Naive thymus-derived CD4-positive, alpha-beta T cell (primary cell): ENCODE measurements around the gene CAPZA2. TPM values are rescaled to one million over a fixed set of nuclear protein-coding genes. Genes with fewer than 3 reads are reported as not detected.
"Not testable (repeated sequence)": the region's sequence is repeated elsewhere in the genome, so short reads cannot be mapped to it uniquely, and the experiment has no call there.

Experiments
- ATAC-seq: fragments of 150-1000 bp; cut with Tn5 transposase; 2 replicates; pipeline ENCODE4 v1.10.0; 2021; ENCODE audit warnings: mild to moderate bottlenecking, moderate library complexity
- CTCF ChIA-PET: fragments of 350-600 bp; sonication (Branson Sonifier 250); formaldehyde crosslinking; loops from one replicate; lab custom pipeline; 2021; ENCODE audit warnings: antibody characterized with exemption; lab: Charles Lee
- POLR2A ChIA-PET: fragments of 350-600 bp; sonication (Branson Sonifier 250); formaldehyde crosslinking; loops from one replicate; lab custom pipeline; 2021; ENCODE audit warnings: antibody characterized with exemption, inconsistent platforms; lab: Charles Lee
- DNase-seq, 9 donors: peaks; one replicate each; pipeline versions ENCODE4 v3.0.0 to v3.0.0-alpha.2; 2020 to 2022; ENCODE audit warnings: mixed read lengths in 1 of 9
- H3K27ac ChIP-seq: one replicate; pipeline ENCODE4 v1.7.0; 2013; ENCODE audit warnings: mild to moderate bottlenecking, low read depth, low read length, moderate library complexity
- H3K27me3 ChIP-seq, 2 donors: one replicate each; pipeline ENCODE4 v1.7.0; 2013; ENCODE audit warnings: low read length in 2 of 2, mild to moderate bottlenecking in 2 of 2, moderate library complexity in 2 of 2; ENCODE audit not compliant: control insufficient read depth in 2 of 2, insufficient read depth in 2 of 2
- H3K36me3 ChIP-seq, 3 experiments: 1 replicate in 2 of 3; 2 replicates in 1 of 3; pipeline ENCODE4 v1.7.0; 2013; ENCODE audit warnings: low read length in 3 of 3, mild to moderate bottlenecking in 3 of 3, moderate library complexity in 1 of 3; ENCODE audit not compliant: insufficient read depth in 3 of 3, control insufficient read depth in 2 of 3
- H3K4me1 ChIP-seq, 2 donors: one replicate each; pipeline ENCODE4 v1.7.0; 2013; ENCODE audit warnings: low read length in 2 of 2, mild to moderate bottlenecking in 2 of 2, moderate library complexity in 1 of 2; ENCODE audit not compliant: control insufficient read depth in 2 of 2, insufficient read depth in 2 of 2
- H3K4me3 ChIP-seq: 2 replicates; pipeline ENCODE4 v1.7.0; 2013; ENCODE audit warnings: mild to moderate bottlenecking, low read length
- H3K9me3 ChIP-seq, 3 experiments: 1 replicate in 2 of 3; 2 replicates in 1 of 3; pipeline ENCODE4 v1.7.0; 2013; ENCODE audit warnings: low read length in 3 of 3; ENCODE audit not compliant: control insufficient read depth in 2 of 3
- H3K27ac Mint-ChIP-seq, 9 donors: one replicate each; pipeline ENCODE4 v1.8.0; 2020 to 2022; ENCODE audit warnings: mixed read lengths in 9 of 9, mild to moderate bottlenecking in 8 of 9, moderate library complexity in 5 of 9, inconsistent platforms in 2 of 9
- H3K27me3 Mint-ChIP-seq, 5 donors: one replicate each; pipeline ENCODE4 v1.8.0; 2021 to 2022; ENCODE audit warnings: mixed read lengths in 5 of 5, mild to moderate bottlenecking in 1 of 5
- H3K36me3 Mint-ChIP-seq, 5 donors: one replicate each; pipeline ENCODE4 v1.8.0; 2020 to 2022; ENCODE audit warnings: mixed read lengths in 5 of 5, mild to moderate bottlenecking in 3 of 5, inconsistent platforms in 1 of 5
- H3K4me1 Mint-ChIP-seq, 7 donors: one replicate each; pipeline ENCODE4 v1.8.0; 2020 to 2022; ENCODE audit warnings: mixed read lengths in 7 of 7, mild to moderate bottlenecking in 3 of 7, inconsistent platforms in 1 of 7
- H3K4me3 Mint-ChIP-seq, 10 donors: one replicate each; pipeline ENCODE4 v1.8.0; 2020 to 2022; ENCODE audit warnings: mild to moderate bottlenecking in 10 of 10, mixed read lengths in 10 of 10, moderate library complexity in 6 of 10, inconsistent platforms in 2 of 10
- H3K9me3 Mint-ChIP-seq, 11 donors: one replicate each; pipeline ENCODE4 v1.8.0; 2020 to 2022; ENCODE audit warnings: mixed read lengths in 11 of 11, mild to moderate bottlenecking in 4 of 11, inconsistent platforms in 1 of 11, moderate library complexity in 1 of 11
- intact Hi-C, 2 donors: fragments of 100-400 bp; cut with micrococcal nuclease; formaldehyde crosslinking; loops; one replicate each; pipeline ENCODE4 v1.15.1; 2023
- polyA plus RNA-seq, 2 donors: library from polyadenylated mRNA; unstranded; fragments of 300-500 nt; fragmentation: Illumina TruSeq; gene quantifications; one replicate each; pipeline ENCODE4 v1.2.3, GENCODE V29; 2021
- total RNA-seq, 6 experiments: library from RNA in 5 of 6; stranded (reverse) in 5 of 6; gene quantifications; 1 replicate in 5 of 6; 2 replicates in 1 of 6; pipeline ENCODE4 v1.2.3 and lab custom pipeline; 2021 to 2026

The CAPZA2 gene
- total and polyA plus RNA-seq, 7 experiments from 2014 or later = 86.2 to 191 (median 118) TPM

DNA sequence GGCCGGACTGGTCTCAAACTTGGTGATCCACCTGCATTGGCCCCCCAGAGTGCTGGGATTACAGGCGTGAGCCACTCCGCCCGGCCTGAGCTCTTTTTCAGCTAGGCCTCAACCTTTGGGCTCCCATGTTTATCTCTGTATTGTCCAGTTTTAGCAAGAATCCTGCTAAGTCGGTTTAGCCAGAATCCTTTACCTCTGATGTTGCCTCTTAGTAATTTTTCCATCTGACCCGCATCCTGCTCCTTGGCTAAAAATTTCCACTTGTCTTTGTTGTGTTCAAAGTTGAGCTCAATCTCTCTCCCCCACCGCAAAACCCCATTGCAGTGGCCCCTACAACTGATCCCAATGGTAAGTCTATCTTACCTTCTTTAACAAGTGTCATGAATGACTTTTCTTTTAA is 70.2 kb downstream of the CAPZA2 start:
- H3K27me3 Mint-ChIP-seq = peaks cover 0 to 26% (median 12%) of the 10 kb centered on the region in 5 donors
- H3K36me3 Mint-ChIP-seq = no peaks in the 10 kb centered on the region
- Histone ChIP-seq H3K27ac (no peak overlapping the region), H3K4me3 (no peak overlapping the region), H3K36me3 (no peaks in the 10 kb centered on the region), H3K4me1 (peaks cover 5% of the 10 kb centered on the region in 2 donors), H3K27me3 (no peaks in the 10 kb centered on the region), H3K9me3 (no peaks in the 10 kb centered on the region)
- no peak overlapping the region for H3K4me3 Mint-ChIP-seq
- H3K27ac Mint-ChIP-seq = no peak overlapping the region
- CTCF ChIA-PET = interaction anchor here (0.9 to 2.6 kb wide), 9 partner anchors 9 to 195 kb away, joined by 3 to 13 read pairs (median 3); no protein-coding TSS in a partner anchor
- ATAC-seq (no peak), DNase-seq (no peak)
- intact Hi-C loops = no loop called here
- POLR2A ChIA-PET = no interaction called here
- H3K4me1 Mint-ChIP-seq = peaks cover 4 to 8% (median 7%) of the 10 kb centered on the region in 7 donors
- H3K9me3 Mint-ChIP-seq = no peaks in the 10 kb centered on the region

DNA sequence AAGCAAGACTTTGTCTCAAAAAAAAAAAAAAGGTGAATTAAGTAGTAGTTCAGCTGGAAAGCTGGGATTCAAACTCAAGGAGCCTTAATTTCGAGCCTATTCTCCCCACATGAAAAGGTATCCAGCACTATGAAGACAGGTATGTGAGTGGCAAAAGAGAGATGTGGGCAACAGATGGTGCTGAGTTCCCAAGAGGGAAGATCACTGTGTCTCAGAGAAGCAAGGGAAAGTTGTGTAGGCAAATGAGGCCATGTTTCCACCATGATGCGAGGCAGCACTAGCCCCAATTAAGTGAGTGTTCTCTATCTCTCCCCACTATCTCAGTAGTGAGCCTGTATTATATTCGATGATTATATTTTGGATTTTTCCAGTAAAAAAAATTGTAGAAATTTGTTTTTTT is 71.1 kb downstream of the CAPZA2 start:
- H3K36me3 ChIP-seq = no peaks in the 10 kb centered on the region
- H3K4me3 Mint-ChIP-seq = no peak overlapping the region
- H3K4me3 ChIP-seq = no peak overlapping the region
- ChIA-PET POLR2A (no interaction called here), CTCF (interaction anchor here (0.8 to 2.6 kb wide), 8 partner anchors 9 to 194 kb away, joined by 3 to 13 read pairs (median 3); no protein-coding TSS in a partner anchor)
- H3K27ac ChIP-seq = no peak overlapping the region
- H3K27me3 ChIP-seq = no peaks in the 10 kb centered on the region
- no peak for ATAC-seq
- no peak overlapping the region for H3K27ac Mint-ChIP-seq
- H3K36me3 Mint-ChIP-seq = no peaks in the 10 kb centered on the region
- no peak for DNase-seq
- peaks cover 4 to 8% (median 7%) of the 10 kb centered on the region in 7 donors for H3K4me1 Mint-ChIP-seq
- peaks cover 0 to 27% (median 12%) of the 10 kb centered on the region in 5 donors for H3K27me3 Mint-ChIP-seq
- H3K4me1 ChIP-seq = peaks cover 5% of the 10 kb centered on the region in 2 donors
- intact Hi-C loops = no loop called here
- H3K9me3 ChIP-seq = no peaks in the 10 kb centered on the region
- no peaks in the 10 kb centered on the region for H3K9me3 Mint-ChIP-seq

DNA sequence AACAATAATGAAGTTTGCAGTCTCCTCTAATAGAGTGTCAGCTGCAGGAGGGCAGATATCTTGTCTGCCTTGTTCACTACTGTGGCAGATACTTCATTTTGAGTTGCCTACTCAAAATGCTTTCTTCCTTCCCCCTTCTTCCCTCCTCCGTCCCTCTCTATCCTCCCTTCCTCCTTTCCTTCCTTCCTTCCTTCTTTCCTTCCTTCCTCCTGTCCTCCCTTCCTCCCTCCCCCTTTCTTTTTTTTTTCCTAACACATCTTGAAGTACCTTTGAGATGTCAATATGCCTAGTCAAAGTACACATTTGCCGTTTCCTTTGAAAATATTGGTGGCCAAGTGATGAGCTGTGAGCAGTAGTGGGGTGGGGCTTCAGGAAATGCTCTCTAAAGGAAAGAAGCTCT is 72.2 kb downstream of the CAPZA2 start:
- ChIA-PET CTCF (interaction anchor here (2.6 kb wide), 1 partner anchor 193 kb away, joined by 13 read pairs; no protein-coding TSS in a partner anchor), POLR2A (no interaction called here)
- Mint-ChIP-seq H3K4me3 (no peak overlapping the region), H3K9me3 (no peaks in the 10 kb centered on the region), H3K27ac (no peak overlapping the region), H3K36me3 (no peaks in the 10 kb centered on the region), H3K4me1 (peaks cover 4 to 8% (median 7%) of the 10 kb centered on the region in 7 donors), H3K27me3 (peaks cover 0 to 30% (median 12%) of the 10 kb centered on the region in 5 donors)
- Histone ChIP-seq H3K9me3 (no peaks in the 10 kb centered on the region), H3K36me3 (no peaks in the 10 kb centered on the region), H3K4me1 (peaks cover 5% of the 10 kb centered on the region in 2 donors), H3K27ac (no peak overlapping the region), H3K4me3 (no peak overlapping the region), H3K27me3 (no peaks in the 10 kb centered on the region)
- ATAC-seq (no peak), DNase-seq (no peak)
- intact Hi-C loops = no loop called here

DNA sequence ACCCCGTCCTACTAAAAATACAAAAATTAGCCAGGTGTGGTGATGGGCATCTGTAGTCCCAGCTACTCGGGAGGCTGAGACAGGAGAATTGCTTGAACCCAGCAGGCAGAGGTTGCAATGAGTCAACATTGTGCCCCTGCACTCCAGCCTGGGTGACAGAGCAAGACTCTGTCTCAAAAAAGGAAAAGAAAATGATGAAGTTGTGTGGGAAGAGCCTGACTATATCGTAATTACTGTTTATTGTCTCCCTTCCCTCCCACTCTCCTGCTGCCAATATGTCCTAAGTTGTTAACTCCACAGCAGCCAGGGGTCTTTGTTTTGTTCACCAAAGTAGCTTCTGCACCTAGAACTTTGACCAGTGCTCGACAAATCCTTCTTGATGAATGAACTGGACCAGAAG is 74.5 kb downstream of the CAPZA2 start:
- H3K4me3 Mint-ChIP-seq, H3K9me3 Mint-ChIP-seq, intact Hi-C loops, H3K4me1 ChIP-seq, POLR2A ChIA-PET, H3K27ac Mint-ChIP-seq, H3K36me3 Mint-ChIP-seq, H3K36me3 ChIP-seq, H3K27ac ChIP-seq, H3K4me3 ChIP-seq, H3K27me3 ChIP-seq, H3K9me3 ChIP-seq, DNase-seq, H3K4me1 Mint-ChIP-seq, CTCF ChIA-PET, ATAC-seq: not testable (repeated sequence)
- H3K27me3 Mint-ChIP-seq = peaks cover 0 to 29% (median 4%) of the 10 kb centered on the region in 5 donors

DNA sequence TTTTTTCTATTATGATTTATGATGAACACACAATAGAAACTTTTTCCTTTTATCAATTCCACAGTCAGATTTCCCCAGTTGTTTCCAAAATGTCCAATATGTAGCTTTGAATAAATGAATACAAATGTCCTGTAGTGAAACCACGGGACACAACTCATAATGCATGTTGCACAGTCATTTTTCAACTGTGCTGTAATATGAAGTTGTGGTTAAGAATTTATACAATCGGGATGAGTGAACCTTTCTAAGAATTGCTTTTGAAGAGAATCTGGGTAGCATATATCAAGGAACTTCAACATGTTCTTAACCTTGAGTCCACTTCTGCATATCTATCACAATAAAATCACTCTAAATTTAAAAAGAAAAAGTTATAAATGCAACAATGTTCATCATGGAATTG is 76.3 kb downstream of the CAPZA2 start:
- POLR2A ChIA-PET = no interaction called here
- intact Hi-C loops = no loop called here

DNA sequence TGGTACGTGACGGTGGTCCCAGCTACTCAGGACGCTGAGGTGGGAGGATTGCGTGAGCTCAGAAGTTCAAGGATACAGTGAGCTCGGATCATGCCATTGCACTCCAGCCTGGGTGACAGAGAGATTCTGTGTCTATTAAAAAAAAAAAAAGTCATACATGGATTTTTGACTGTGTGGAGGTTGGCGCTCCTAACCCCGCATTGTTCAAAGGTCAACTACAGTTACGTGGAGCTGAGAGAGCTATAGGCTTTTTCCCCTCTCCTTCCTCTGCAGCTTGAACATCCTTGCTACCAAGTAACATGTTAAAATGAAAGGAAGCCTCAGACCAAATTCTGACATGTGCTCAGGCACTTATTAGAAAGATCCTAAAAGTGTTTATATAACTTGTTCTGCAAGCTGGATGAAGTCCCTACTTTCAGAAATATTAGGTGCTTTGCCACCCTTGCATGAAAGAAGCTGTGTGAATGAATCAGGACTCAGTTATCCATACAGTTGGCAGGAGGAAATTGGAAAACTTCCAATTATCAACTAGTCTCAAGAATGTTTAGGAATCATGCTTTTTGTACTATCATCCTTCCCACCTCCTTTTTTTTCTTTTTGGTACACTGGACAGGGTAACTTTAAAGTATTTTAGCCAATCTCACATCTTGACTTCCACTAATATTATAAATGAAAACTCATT is 78.4 kb downstream of the CAPZA2 start:
- CTCF ChIA-PET = interaction anchor here (0.7 to 1.0 kb wide), 2 partner anchors 47 to 773 kb away, joined by 3 to 4 read pairs; no protein-coding TSS in a partner anchor
- POLR2A ChIA-PET = no interaction called here
- Mint-ChIP-seq H3K27ac (no peak overlapping the region), H3K4me3 (no peak overlapping the region), H3K4me1 (no peaks in the 10 kb centered on the region), H3K9me3 (no peaks in the 10 kb centered on the region), H3K27me3 (peaks cover 0 to 32% (median under 1%) of the 10 kb centered on the region in 5 donors), H3K36me3 (no peaks in the 10 kb centered on the region)
- H3K27ac ChIP-seq = no peak overlapping the region
- ATAC-seq (no peak), DNase-seq (no peak)
- no peaks in the 10 kb centered on the region for H3K9me3 ChIP-seq
- H3K4me3 ChIP-seq = no peak overlapping the region
- no peaks in the 10 kb centered on the region for H3K36me3 ChIP-seq
- no peaks in the 10 kb centered on the region for H3K27me3 ChIP-seq
- no peaks in the 10 kb centered on the region for H3K4me1 ChIP-seq
- intact Hi-C loops = no loop called here

More for the DNA sequence above, 76.3 kb downstream of the CAPZA2 start:
- no peak overlapping the region for H3K4me3 ChIP-seq
- Mint-ChIP-seq H3K4me3 (no peak overlapping the region), H3K27me3 (peaks cover 0 to 29% (median 4%) of the 10 kb centered on the region in 5 donors), H3K4me1 (no peaks in the 10 kb centered on the region), H3K36me3 (no peaks in the 10 kb centered on the region), H3K9me3 (no peaks in the 10 kb centered on the region), H3K27ac (no peak overlapping the region)
- no peaks in the 10 kb centered on the region for H3K27me3 ChIP-seq
- no peaks in the 10 kb centered on the region for H3K4me1 ChIP-seq
- no peak for DNase-seq
- no peaks in the 10 kb centered on the region for H3K36me3 ChIP-seq
- ATAC-seq = no peak
- H3K9me3 ChIP-seq = no peaks in the 10 kb centered on the region
- no peak overlapping the region for H3K27ac ChIP-seq
- CTCF ChIA-PET = no interaction called here

DNA sequence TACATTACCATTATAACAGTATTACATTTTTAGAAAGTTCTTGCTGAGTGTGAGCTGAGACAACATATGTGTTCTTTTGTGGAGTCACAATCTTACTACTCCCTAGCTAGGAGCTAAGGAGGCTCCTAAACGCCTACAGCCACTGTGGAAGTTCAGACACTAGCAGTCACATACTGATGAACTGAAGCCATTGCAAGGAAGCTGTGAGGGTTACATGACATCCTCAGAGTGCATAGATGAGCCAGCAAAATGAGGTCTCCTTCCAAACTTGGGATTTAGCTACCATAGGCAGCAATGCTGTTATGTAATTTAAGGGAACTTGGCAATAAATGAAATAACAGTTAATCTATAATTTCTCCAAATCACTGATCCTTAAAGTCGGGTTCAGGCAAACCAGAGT is 80.1 kb downstream of the CAPZA2 start:
- ChIA-PET POLR2A (no interaction called here), CTCF (no interaction called here)
- intact Hi-C loops = no loop called here
- Histone ChIP-seq H3K36me3 (no peaks in the 10 kb centered on the region), H3K4me3 (no peak overlapping the region), H3K27me3 (no peaks in the 10 kb centered on the region), H3K27ac (no peak overlapping the region), H3K4me1 (no peaks in the 10 kb centered on the region), H3K9me3 (no peaks in the 10 kb centered on the region)
- Mint-ChIP-seq H3K4me3 (no peak overlapping the region), H3K9me3 (no peaks in the 10 kb centered on the region), H3K27ac (no peak overlapping the region), H3K36me3 (no peaks in the 10 kb centered on the region), H3K4me1 (no peaks in the 10 kb centered on the region), H3K27me3 (peaks cover 0 to 25% (median 0%) of the 10 kb centered on the region in 5 donors)
- no peak for ATAC-seq
- DNase-seq = no peak
